ENCODE results near the gene CA10. TPM values are rescaled to one million over a fixed set of nuclear protein-coding genes. Genes with fewer than 3 reads are reported as not detected.

Gene CA10
- total RNA-seq, 6 experiments from 2014 or later = not detected

- no peaks in the 10 kb centered on the region for H3K9me3 ChIP-seq
- H3K36me3 ChIP-seq = no peaks in the 10 kb centered on the region
- WGBS (ENCODE audit: insufficient coverage, low coverage, low lambda C conversion rate, missing lambda C conversion rate) = 77% methylated on average over 4 of the region's 5 CpGs
- H3K27me3 ChIP-seq = no peaks in the 10 kb centered on the region
- DNase-seq (no peak), ATAC-seq (no peak)
- no peak overlapping the region for H3K27ac ChIP-seq
- intact Hi-C loops (cut with DNase I) = no loop called here
- no peak for TF ChIP-seq POLR2A (IDR thresholded peaks at IDR 0.05)
- no peak for TF ChIP-seq CTCF (IDR thresholded peaks at IDR 0.05)
- H3K4me3 ChIP-seq = no peak overlapping the region
- peaks cover 0 to 27% (median 8%) of the 10 kb centered on the region in 4 donors for H3K4me1 ChIP-seq
Measured at GRCh38 chr17:51699303-51699702, 459.2 kb downstream of the CA10 start.

- Histone ChIP-seq H3K9me3 (no peaks in the 10 kb centered on the region), H3K27ac (no peak overlapping the region), H3K4me1 (no peaks in the 10 kb centered on the region), H3K36me3 (no peaks in the 10 kb centered on the region), H3K4me3 (no peak overlapping the region), H3K27me3 (no peaks in the 10 kb centered on the region)
- ATAC-seq (no peak), DNase-seq (no peak)
- intact Hi-C loops (cut with DNase I) = no loop called here
- 21% methylated on average over 2 of the region's 2 CpGs for WGBS (ENCODE audit: insufficient coverage, low coverage, low lambda C conversion rate, missing lambda C conversion rate)
- TF ChIP-seq CTCF (IDR thresholded peaks at IDR 0.05) = no peak
- TF ChIP-seq POLR2A (IDR thresholded peaks at IDR 0.05) = no peak
Measured at GRCh38 chr17:51692917-51693316, 465.6 kb downstream of the CA10 start.

GRCh38 chr17:51687887-51688286 lies 470.6 kb downstream of the CA10 start:
- DNase-seq (no peak), ATAC-seq (no peak)
- TF ChIP-seq CTCF (IDR thresholded peaks at IDR 0.05) (no peak), POLR2A (IDR thresholded peaks at IDR 0.05) (no peak)
- H3K4me1 ChIP-seq = no peaks in the 10 kb centered on the region
- WGBS (ENCODE audit: insufficient coverage, low coverage, low lambda C conversion rate, missing lambda C conversion rate) = 91% methylated on average over 3 of the region's 3 CpGs
- H3K36me3 ChIP-seq = no peaks in the 10 kb centered on the region
- H3K27me3 ChIP-seq = no peaks in the 10 kb centered on the region
- H3K9me3 ChIP-seq = no peaks in the 10 kb centered on the region
- H3K4me3 ChIP-seq = no peak overlapping the region
- no peak overlapping the region for H3K27ac ChIP-seq
- intact Hi-C loops (cut with DNase I) = no loop called here

- no peaks in the 10 kb centered on the region for H3K4me1 ChIP-seq
- no peak overlapping the region for H3K4me3 ChIP-seq
- 81% methylated on average over 2 of the region's 2 CpGs for WGBS (ENCODE audit: insufficient coverage, low coverage, low lambda C conversion rate, missing lambda C conversion rate)
- DNase-seq (no peak), ATAC-seq (no peak)
- H3K36me3 ChIP-seq = no peaks in the 10 kb centered on the region
- H3K27me3 ChIP-seq = no peaks in the 10 kb centered on the region
- no peak for TF ChIP-seq POLR2A (IDR thresholded peaks at IDR 0.05)
- intact Hi-C loops (cut with DNase I) = no loop called here
- H3K27ac ChIP-seq = no peak overlapping the region
- no peaks in the 10 kb centered on the region for H3K9me3 ChIP-seq
Measured at GRCh38 chr17:51685287-51685909, 473.1 kb downstream of the CA10 start.

- intact Hi-C loops (cut with DNase I) = no loop called here
- 18% methylated on average over 3 of the region's 5 CpGs for WGBS (ENCODE audit: insufficient coverage, low coverage, low lambda C conversion rate, missing lambda C conversion rate)
- no peak overlapping the region for H3K4me3 ChIP-seq
- no peaks in the 10 kb centered on the region for H3K27me3 ChIP-seq
- H3K4me1 ChIP-seq = no peaks in the 10 kb centered on the region
- DNase-seq = no peak
- H3K36me3 ChIP-seq = no peaks in the 10 kb centered on the region
- no peak for TF ChIP-seq CTCF (IDR thresholded peaks at IDR 0.05)
- TF ChIP-seq POLR2A (IDR thresholded peaks at IDR 0.05) = no peak
- ATAC-seq = no peak
- no peak overlapping the region for H3K27ac ChIP-seq
- no peaks in the 10 kb centered on the region for H3K9me3 ChIP-seq
Measured at GRCh38 chr17:51684214-51684613, 474.3 kb downstream of the CA10 start.

All from right lobe of liver (tissue), 6 donors.